ACC112 (cell line): ENCODE measurements around the gene CAMTA1.

Experiments
- H2AFZ ChIP-seq: fragments of 200-600 bp; sonication (generic); one replicate; pipeline ENCODE4 v1.6.0; 2017; ENCODE audit warnings: antibody characterized with exemption, low read length; ENCODE audit not compliant: unreplicated experiment
- H3K27ac ChIP-seq: fragments of 200-600 bp; sonication (generic); 2 replicates; pipeline ENCODE4 v1.5.1; 2014; ENCODE audit warnings: low read depth, mild to moderate bottlenecking, antibody characterized with exemption, low read length, moderate library complexity
- H3K27me3 ChIP-seq: fragments of 200-600 bp; sonication (generic); 2 replicates; pipeline ENCODE4 v1.6.1; 2014; ENCODE audit warnings: mild to moderate bottlenecking, antibody characterized with exemption, low read length, moderate library complexity, mixed read lengths; ENCODE audit not compliant: insufficient read depth
- H3K36me3 ChIP-seq: fragments of 200-600 bp; sonication (generic); 2 replicates; pipeline ENCODE4 v1.6.1; 2016; ENCODE audit warnings: mild to moderate bottlenecking, antibody characterized with exemption, low read length, moderate library complexity, mixed read lengths; ENCODE audit not compliant: insufficient read depth
- H3K4me1 ChIP-seq: fragments of 200-600 bp; sonication (generic); one replicate; pipeline ENCODE4 v1.6.1; 2016; ENCODE audit warnings: low read length, mixed read lengths; ENCODE audit not compliant: insufficient read depth, unreplicated experiment, control insufficient read depth
- H3K4me3 ChIP-seq: fragments of 200-600 bp; sonication (generic); 2 replicates; pipeline ENCODE4 v1.5.1; 2014; ENCODE audit warnings: mild to moderate bottlenecking, low read depth, low read length
- H3K79me2 ChIP-seq: fragments of 200-600 bp; sonication (generic); one replicate; pipeline ENCODE4 v1.6.0; 2016; ENCODE audit warnings: low read length; ENCODE audit not compliant: control insufficient read depth, unreplicated experiment, insufficient read depth

Gene CAMTA1

GRCh38 chr1:7576946-7577657 lies 791.8 kb downstream of the CAMTA1 start:
- peaks cover 6% of the 10 kb centered on the region for H3K4me1 ChIP-seq

GRCh38 chr1:7578206-7578605 lies 793.0 kb downstream of the CAMTA1 start:
- no peak overlapping the region for H3K27ac ChIP-seq

More at GRCh38 chr1:7576946-7577657, 791.8 kb downstream of the CAMTA1 start:
- Histone ChIP-seq H3K36me3 (no peaks in the 10 kb centered on the region), H3K27ac (no peak overlapping the region), H2AFZ (no peak overlapping the region), H3K4me3 (no peak overlapping the region), H3K79me2 (no peaks in the 10 kb centered on the region), H3K27me3 (peaks cover 6% of the 10 kb centered on the region; the same call in 1 of the 2 replicates)

GRCh38 chr1:7579016-7579415 lies 793.8 kb downstream of the CAMTA1 start:
- Histone ChIP-seq H3K4me3 (no peak overlapping the region), H3K79me2 (no peaks in the 10 kb centered on the region), H3K36me3 (no peaks in the 10 kb centered on the region), H3K4me1 (peaks cover 6% of the 10 kb centered on the region), H3K27ac (no peak overlapping the region), H2AFZ (no peak overlapping the region), H3K27me3 (peaks cover 4% of the 10 kb centered on the region; the same call in 1 of the 2 replicates)

More at GRCh38 chr1:7578206-7578605, 793.0 kb downstream of the CAMTA1 start:
- H3K4me1 ChIP-seq, result peaks cover 6% of the 10 kb centered on the region
- no peaks in the 10 kb centered on the region for H3K36me3 ChIP-seq
- no peak overlapping the region for H2AFZ ChIP-seq
- H3K4me3 ChIP-seq, result no peak overlapping the region
- H3K27me3 ChIP-seq, result peaks cover 6% of the 10 kb centered on the region; the same call in 1 of the 2 replicates
- no peaks in the 10 kb centered on the region for H3K79me2 ChIP-seq

GRCh38 chr1:7579831-7580804 lies 794.9 kb downstream of the CAMTA1 start:
- Histone ChIP-seq H2AFZ (no peak overlapping the region), H3K27me3 (no peaks in the 10 kb centered on the region), H3K79me2 (no peaks in the 10 kb centered on the region), H3K4me1 (peaks cover 6% of the 10 kb centered on the region), H3K36me3 (no peaks in the 10 kb centered on the region), H3K27ac (no peak overlapping the region), H3K4me3 (no peak overlapping the region)

GRCh38 chr1:7580923-7581753 lies 795.9 kb downstream of the CAMTA1 start:
- Histone ChIP-seq H3K27ac (peak overlapping the region; percentile 56), H3K79me2 (no peaks in the 10 kb centered on the region), H3K4me3 (no peak overlapping the region), H3K27me3 (no peaks in the 10 kb centered on the region), H3K4me1 (peaks cover 6% of the 10 kb centered on the region), H3K36me3 (no peaks in the 10 kb centered on the region), H2AFZ (peak overlapping the region; percentile 99)

- Histone ChIP-seq H3K36me3 (no peaks in the 10 kb centered on the region), H3K27me3 (no peaks in the 10 kb centered on the region), H3K27ac (no peak overlapping the region), H2AFZ (no peak overlapping the region), H3K4me1 (peaks cover 6% of the 10 kb centered on the region), H3K4me3 (no peak overlapping the region), H3K79me2 (no peaks in the 10 kb centered on the region)
Measured at GRCh38 chr1:7581754-7582459, 796.7 kb downstream of the CAMTA1 start.

GRCh38 chr1:7582460-7582972 lies 797.3 kb downstream of the CAMTA1 start:
- no peak overlapping the region for H2AFZ ChIP-seq
- H3K27me3 ChIP-seq, result no peaks in the 10 kb centered on the region
- no peaks in the 10 kb centered on the region for H3K79me2 ChIP-seq
- no peak overlapping the region for H3K4me3 ChIP-seq
- H3K36me3 ChIP-seq, result no peaks in the 10 kb centered on the region
- no peak overlapping the region for H3K27ac ChIP-seq
- H3K4me1 ChIP-seq, result peaks cover 6% of the 10 kb centered on the region

GRCh38 chr1:7583291-7584096 lies 798.2 kb downstream of the CAMTA1 start:
- H3K27ac ChIP-seq, result no peak overlapping the region
- no peak overlapping the region for H2AFZ ChIP-seq
- H3K27me3 ChIP-seq, result no peaks in the 10 kb centered on the region
- peaks cover 6% of the 10 kb centered on the region for H3K4me1 ChIP-seq
- no peaks in the 10 kb centered on the region for H3K36me3 ChIP-seq
- H3K4me3 ChIP-seq, result no peak overlapping the region
- no peaks in the 10 kb centered on the region for H3K79me2 ChIP-seq

- Histone ChIP-seq H3K36me3 (no peaks in the 10 kb centered on the region), H3K27ac (no peak overlapping the region), H3K79me2 (no peaks in the 10 kb centered on the region), H3K27me3 (peaks cover 2% of the 10 kb centered on the region; the same call in 1 of the 2 replicates), H3K4me3 (no peak overlapping the region), H2AFZ (no peak overlapping the region), H3K4me1 (peaks cover 6% of the 10 kb centered on the region)
Measured at GRCh38 chr1:7584157-7584556, 798.9 kb downstream of the CAMTA1 start.
